Karpas-422 (cell line): ENCODE data around the gene ZNF786. TPM values are rescaled to one million over a fixed set of nuclear protein-coding genes. Genes with fewer than 3 reads are reported as not detected.
A peak's percentile ranks its signal among the peaks of the same experiment; 100 is the strongest.

Experiments used
- DNase-seq: peaks from one replicate; pipeline ENCODE4 v3.0.0-alpha.2; 2015
- H2AFZ ChIP-seq: fragments of 200-600 bp; sonication (generic); 2 replicates; pipeline ENCODE4 v1.6.1; 2014; ENCODE audit warnings: antibody characterized with exemption, low read length, mixed read lengths
- H3K27ac ChIP-seq: fragments of 200-600 bp; sonication (generic); 2 replicates; pipeline ENCODE4 v1.5.1; 2014; ENCODE audit warnings: mild to moderate bottlenecking, low read length, moderate library complexity
- H3K27me3 ChIP-seq: fragments of 200-600 bp; sonication (generic); 2 replicates; pipeline ENCODE4 v1.6.1; 2014; ENCODE audit warnings: low read length, mixed read lengths
- H3K36me3 ChIP-seq: fragments of 200-600 bp; sonication (generic); 2 replicates; pipeline ENCODE4 v1.6.1; 2014; ENCODE audit warnings: low read length, mixed read lengths; ENCODE audit not compliant: insufficient read depth
- H3K4me1 ChIP-seq: fragments of 200-600 bp; sonication (generic); 2 replicates; pipeline ENCODE4 v1.6.1; 2014; ENCODE audit warnings: mild to moderate bottlenecking, low read length, mixed read lengths
- H3K4me2 ChIP-seq: fragments of 200-600 bp; sonication (generic); 2 replicates; pipeline ENCODE4 v1.6.1; 2014; ENCODE audit warnings: low read length, low read depth, mild to moderate bottlenecking; ENCODE audit not compliant: poor library complexity, severe bottlenecking
- H3K4me3 ChIP-seq: fragments of 200-600 bp; sonication (generic); 2 replicates; pipeline ENCODE4 v1.5.1; 2014; ENCODE audit warnings: mild to moderate bottlenecking, antibody characterized with exemption, low read length, mixed read lengths
- H3K79me2 ChIP-seq: fragments of 200-600 bp; sonication (generic); 2 replicates; pipeline ENCODE4 v1.6.1; 2014; ENCODE audit warnings: mild to moderate bottlenecking, low read length, mixed read lengths
- H3K9ac ChIP-seq: fragments of 200-600 bp; sonication (generic); 2 replicates; pipeline ENCODE4 v1.6.0; 2014; ENCODE audit warnings: low read length
- H3K9me2 ChIP-seq: fragments of 200-600 bp; sonication (generic), shearing (Covaris generic); replicated peaks from 2 replicates; pipeline ENCODE4 v1.6.0; 2014; ENCODE audit warnings: mild to moderate bottlenecking, low read length, moderate library complexity; ENCODE audit not compliant: insufficient read depth
- H3K9me3 ChIP-seq: fragments of 300-700, 200-600 bp; sonication (generic); 2 replicates; pipeline ENCODE4 v1.6.1; 2014; ENCODE audit warnings: low read length, mixed read lengths
- H4K20me1 ChIP-seq: fragments of 200-600 bp; sonication (generic); 2 replicates; pipeline ENCODE4 v1.6.1; 2014; ENCODE audit warnings: mild to moderate bottlenecking, antibody characterized with exemption, low read length, low read depth; ENCODE audit not compliant: insufficient read depth
- total RNA-seq: library from RNA; depleted of rRNA; stranded (reverse); fragments of >200 nt; shearing (Covaris generic); gene quantifications from 2 replicates; pipeline ENCODE4 v1.2.3, GENCODE V29; 2014; ENCODE audit warnings: low replicate concordance; rRNA removed

Gene ZNF786
- total RNA-seq = 4.4 and 8.7 TPM in 2 replicates

DNA sequence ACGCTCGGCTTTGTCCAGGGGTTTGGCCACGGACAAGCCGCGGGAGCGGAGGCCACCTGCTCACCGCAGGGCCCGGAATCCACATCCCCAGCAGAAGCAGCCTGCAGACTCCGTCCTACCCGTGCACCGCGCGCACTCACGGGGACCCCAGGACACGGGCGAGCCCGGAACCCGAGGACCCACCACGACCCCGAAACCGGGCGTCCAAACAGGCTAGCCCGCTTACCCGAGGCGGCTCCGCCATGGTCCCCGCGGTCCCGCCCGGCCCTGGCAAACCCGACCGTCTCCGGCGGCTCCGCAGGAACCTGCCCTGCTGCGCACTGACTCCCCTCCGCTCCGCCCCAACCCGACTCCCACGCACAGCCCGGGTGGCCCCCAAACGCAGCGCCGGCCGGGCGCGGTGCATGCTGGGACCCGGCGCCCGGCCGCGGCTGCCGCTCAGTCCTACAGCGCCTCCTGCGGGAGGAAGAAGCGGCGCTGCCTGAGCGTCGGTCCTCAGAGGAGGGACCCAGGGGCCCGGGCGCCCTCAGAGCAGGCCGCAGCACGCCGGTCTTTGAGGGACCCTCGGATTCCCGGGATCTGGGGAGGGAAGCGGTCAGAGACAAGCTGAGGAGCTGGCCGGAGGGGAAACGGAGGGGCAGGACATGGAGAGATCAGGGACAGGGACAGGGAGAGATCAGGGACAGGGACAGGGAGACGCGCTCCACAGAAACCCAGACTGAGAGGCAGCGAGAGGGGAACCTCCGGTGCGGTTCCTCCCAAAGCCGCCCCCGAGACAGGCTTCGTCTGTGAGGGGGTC lies at the start of gene ZNF786:
ZNF786 (minus strand) TSS at position 322 of the 799 bp plus-strand sequence; CDS start at position 244, 78 bp downstream.
- peak within 1 kb of the TSS; percentile 82 for H3K4me3 ChIP-seq
- H3K9me3 ChIP-seq = peaks cover 6% of the 10 kb centered on the region; the same call in 1 of the 2 replicates
- H2AFZ ChIP-seq = peak within 1 kb of the TSS; percentile 99
- H3K9ac ChIP-seq = peak within 1 kb of the TSS; percentile 87
- H3K79me2 ChIP-seq = peaks cover 46% of the 10 kb centered on the region
- no peaks in the 10 kb centered on the region for H3K9me2 ChIP-seq
- H3K4me2 ChIP-seq = peak within 1 kb of the TSS; percentile 71
- H4K20me1 ChIP-seq = no peaks in the 10 kb centered on the region
- no peaks in the 10 kb centered on the region for H3K27me3 ChIP-seq
- peak within 1 kb of the TSS; percentile 74 for H3K27ac ChIP-seq
- H3K36me3 ChIP-seq = peaks cover 18% of the 10 kb centered on the region
- H3K4me1 ChIP-seq = peaks cover 19% of the 10 kb centered on the region
- peak; percentile 97 for DNase-seq

DNA sequence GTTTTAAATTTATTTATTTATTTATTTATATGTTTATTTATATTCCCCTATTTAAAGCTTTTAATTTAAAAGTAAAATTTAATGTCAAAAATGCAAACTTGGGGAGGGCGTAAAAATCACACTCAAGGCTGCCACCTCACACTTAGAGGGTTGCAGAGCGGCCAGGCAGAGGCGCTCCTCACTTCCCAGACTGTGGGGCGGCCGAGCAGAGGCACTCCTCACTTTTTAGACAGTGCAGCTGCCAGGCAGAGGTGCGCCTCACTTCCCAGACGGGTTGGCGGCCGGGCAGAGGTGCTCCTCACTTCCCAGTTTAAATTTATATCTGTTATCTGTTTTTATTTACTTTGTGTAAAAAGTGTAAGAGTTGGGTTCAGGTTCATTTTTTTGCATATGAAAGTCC lies 45.6 kb upstream of the ZNF786 start:
- Histone ChIP-seq H3K4me1 (no peaks in the 10 kb centered on the region), H3K79me2 (no peaks in the 10 kb centered on the region), H3K27ac (no peak overlapping the region), H3K36me3 (peaks cover 10% of the 10 kb centered on the region), H3K9me2 (no peaks in the 10 kb centered on the region), H3K9me3 (no peaks in the 10 kb centered on the region), H3K4me2 (no peak overlapping the region), H3K4me3 (no peak overlapping the region), H3K27me3 (no peaks in the 10 kb centered on the region), H2AFZ (no peak overlapping the region), H3K9ac (no peak overlapping the region), H4K20me1 (no peaks in the 10 kb centered on the region)
- no peak for DNase-seq

DNA sequence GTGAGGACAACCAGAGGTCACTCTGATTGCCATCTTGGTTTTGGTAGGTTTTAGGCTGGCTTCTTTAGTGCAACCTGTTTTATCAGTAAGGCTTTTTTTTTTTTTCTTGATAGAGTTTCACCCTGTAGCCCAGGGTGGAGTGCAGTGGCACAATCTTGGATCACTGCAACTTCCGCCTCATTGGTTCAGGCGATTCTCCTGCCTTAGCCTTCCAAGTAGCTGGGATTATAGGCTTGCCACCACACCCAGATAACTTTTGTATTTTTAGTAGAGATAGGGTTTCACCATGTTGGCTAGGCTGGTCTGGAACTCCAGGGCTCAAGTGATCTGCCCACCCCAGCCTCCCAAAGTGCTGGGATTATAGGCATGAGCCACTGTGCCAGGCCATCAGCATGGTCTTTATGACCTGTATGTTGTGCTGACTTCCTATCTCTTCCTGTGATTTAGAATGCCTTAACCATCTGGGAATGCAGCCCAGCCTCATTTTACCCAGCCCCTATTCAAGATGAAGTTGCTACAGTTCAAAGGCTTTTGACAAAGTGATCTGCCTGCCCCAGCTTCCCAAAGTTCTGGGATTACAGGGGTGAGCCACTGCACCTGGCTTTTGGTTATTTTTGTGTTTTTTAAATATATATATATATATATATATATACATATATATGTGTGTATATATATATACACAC lies 42.7 kb upstream of the ZNF786 start:
- peaks cover 27% of the 10 kb centered on the region for H3K36me3 ChIP-seq
- no peaks in the 10 kb centered on the region for H3K9me2 ChIP-seq
- peaks cover under 1% of the 10 kb centered on the region; the same call in 1 of the 2 replicates for H3K4me1 ChIP-seq
- no peaks in the 10 kb centered on the region for H3K27me3 ChIP-seq
- no peak overlapping the region for H3K27ac ChIP-seq
- H3K9me3 ChIP-seq = 0 out of 2 replicates have a peak, but pooled peaks cover 3% of the 10 kb centered on the region
- no peak for DNase-seq
- H2AFZ ChIP-seq = no peak overlapping the region
- H3K4me2 ChIP-seq = no peak overlapping the region
- H3K4me3 ChIP-seq = no peak overlapping the region
- no peak overlapping the region for H3K9ac ChIP-seq
- peaks cover 3% of the 10 kb centered on the region for H3K79me2 ChIP-seq
- no peaks in the 10 kb centered on the region for H4K20me1 ChIP-seq

GRCh38 chr7:149130572-149131198 lies 40.2 kb upstream of the ZNF786 start:
- Histone ChIP-seq H3K79me2 (peaks cover 20% of the 10 kb centered on the region), H3K4me2 (no peak overlapping the region), H3K4me1 (peaks cover 11% of the 10 kb centered on the region), H3K27me3 (no peaks in the 10 kb centered on the region), H4K20me1 (no peaks in the 10 kb centered on the region), H3K4me3 (no peak overlapping the region), H3K36me3 (peaks cover 27% of the 10 kb centered on the region), H3K27ac (no peak overlapping the region), H3K9me3 (0 out of 2 replicates have a peak, but pooled peaks cover 3% of the 10 kb centered on the region), H3K9me2 (no peaks in the 10 kb centered on the region), H2AFZ (no peak overlapping the region), H3K9ac (no peak overlapping the region)
- DNase-seq = no peak

- H3K9ac ChIP-seq = peak overlapping the region; percentile 98
- H3K27ac ChIP-seq = peak overlapping the region; percentile 94
Observed at GRCh38 chr7:149126662-149127266, 36.2 kb upstream of the ZNF786 start.

GRCh38 chr7:149125863-149126661 lies 35.5 kb upstream of the ZNF786 start, which contains the start of gene ZNF425:
TSS of gene ZNF425 (minus strand) at chr7:149126324. CDS start at chr7:149126213, 111 bp downstream.
- Histone ChIP-seq H3K9ac (peak within 1 kb of the TSS; percentile 98), H3K79me2 (peaks cover 29% of the 10 kb centered on the region), H3K9me2 (no peaks in the 10 kb centered on the region), H3K4me2 (peak within 1 kb of the TSS; percentile 97), H3K27ac (peak within 1 kb of the TSS; percentile 94), H3K4me1 (peaks cover 19% of the 10 kb centered on the region), H3K4me3 (peak within 1 kb of the TSS; percentile 91), H3K36me3 (peaks cover 17% of the 10 kb centered on the region), H2AFZ (peak within 1 kb of the TSS; percentile 79), H3K9me3 (0 out of 2 replicates have a peak, but pooled peaks cover 3% of the 10 kb centered on the region), H3K27me3 (no peaks in the 10 kb centered on the region), H4K20me1 (no peaks in the 10 kb centered on the region)
- peak; percentile 98 for DNase-seq

More at GRCh38 chr7:149126662-149127266, 36.2 kb upstream of the ZNF786 start:
- Histone ChIP-seq H3K4me2 (peak overlapping the region; percentile 97), H3K9me2 (no peaks in the 10 kb centered on the region), H3K79me2 (peaks cover 29% of the 10 kb centered on the region), H3K27me3 (no peaks in the 10 kb centered on the region), H3K36me3 (peaks cover 24% of the 10 kb centered on the region), H2AFZ (peak overlapping the region; percentile 14), H3K9me3 (0 out of 2 replicates have a peak, but pooled peaks cover 3% of the 10 kb centered on the region), H3K4me3 (peak overlapping the region; percentile 91), H3K4me1 (peaks cover 19% of the 10 kb centered on the region), H4K20me1 (no peaks in the 10 kb centered on the region)
- DNase-seq = peak; percentile 81

DNA sequence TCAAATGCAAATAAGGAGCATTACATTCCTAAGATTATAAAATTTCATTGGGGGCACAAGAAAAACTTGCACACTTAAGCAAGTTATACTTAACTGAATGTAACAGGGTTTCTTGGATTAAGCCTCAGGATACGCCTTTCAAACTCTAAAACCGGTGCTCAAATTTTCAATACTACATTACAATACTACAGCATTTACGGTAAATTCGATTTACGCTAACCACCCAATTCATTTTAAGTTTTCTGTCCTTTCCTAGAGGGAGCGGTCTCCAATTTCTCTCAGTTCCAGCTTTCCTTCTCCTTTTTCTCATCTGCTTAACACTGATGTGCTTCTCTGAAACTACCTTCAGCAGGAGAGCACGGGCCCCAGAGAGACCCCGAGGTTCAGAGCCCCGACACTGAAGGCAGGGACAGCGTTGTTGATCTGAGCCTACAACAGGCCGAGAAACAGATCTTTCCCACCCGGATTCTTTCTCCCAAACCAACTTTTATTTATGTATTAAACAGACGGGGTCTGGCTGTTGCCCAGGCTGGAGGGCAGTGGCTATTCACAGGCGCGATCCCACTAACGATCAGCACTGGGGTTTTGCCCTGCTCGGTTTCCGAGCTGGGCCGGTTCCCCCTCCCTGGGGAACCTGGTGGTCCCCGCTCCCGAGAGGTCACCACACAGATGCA lies 34.8 kb upstream of the ZNF786 start:
- peak; percentile 63 for DNase-seq
- H3K9ac ChIP-seq = peak overlapping the region; percentile 98

More for the DNA sequence above, 34.8 kb upstream of the ZNF786 start:
- Histone ChIP-seq H3K9me3 (0 out of 2 replicates have a peak, but pooled peaks cover under 1% of the 10 kb centered on the region), H3K9me2 (no peaks in the 10 kb centered on the region), H3K36me3 (peaks cover 9% of the 10 kb centered on the region), H3K27ac (peak overlapping the region; percentile 94; the same call in 1 of the 2 replicates), H2AFZ (peak overlapping the region; percentile 79; the same call in 1 of the 2 replicates), H3K4me3 (peak overlapping the region; percentile 91), H4K20me1 (no peaks in the 10 kb centered on the region), H3K79me2 (peaks cover 29% of the 10 kb centered on the region), H3K4me2 (peak overlapping the region; percentile 97), H3K4me1 (peaks cover 19% of the 10 kb centered on the region), H3K27me3 (no peaks in the 10 kb centered on the region)
